ENCODE measurements around the gene LRRC8C. TPM values are rescaled to one million over a fixed set of nuclear protein-coding genes. Genes with fewer than 3 reads are reported as not detected.
A peak's percentile ranks its signal among the peaks of the same experiment; 100 is the strongest.

Gene LRRC8C
- total RNA-seq, 3 donors from 2014 or later, result 1.5 to 5.0 (median 3.0) TPM

GRCh38 chr1:89692601-89693521, 59.9 kb downstream of the LRRC8C start:
- intact Hi-C loops (cut with DNase I, micrococcal nuclease), result no loop called here
- TF ChIP-seq CTCF (IDR thresholded peaks at IDR 0.05), result no peak
- peak; percentile 40 for ATAC-seq

GRCh38 chr1:89695847-89696246, 62.9 kb downstream of the LRRC8C start:
- intact Hi-C loops (cut with DNase I, micrococcal nuclease), result no loop called here
- Histone ChIP-seq H3K4me3 (no peak overlapping the region), H3K4me1 (ENCODE audit: low read depth) (peaks cover 5% of the 10 kb centered on the region), H3K36me3 (ENCODE audit: low read depth) (no peaks in the 10 kb centered on the region), H3K9me3 (no peaks in the 10 kb centered on the region)
- no peak for TF ChIP-seq CTCF (IDR thresholded peaks at IDR 0.05)
- no peak for ATAC-seq
- DNase-seq, result no peak

More at GRCh38 chr1:89692601-89693521, 59.9 kb downstream of the LRRC8C start:
- H3K4me1 ChIP-seq (ENCODE audit: low read depth), result no peaks in the 10 kb centered on the region
- H3K4me3 ChIP-seq, result no peak overlapping the region
- DNase-seq, result peak in 1 of 3 donors; percentile 9
- H3K9me3 ChIP-seq, result no peaks in the 10 kb centered on the region
- H3K36me3 ChIP-seq (ENCODE audit: low read depth), result no peaks in the 10 kb centered on the region

GRCh38 chr1:89697383-89697782, 64.5 kb downstream of the LRRC8C start:
- Histone ChIP-seq H3K9me3 (no peaks in the 10 kb centered on the region), H3K4me3 (no peak overlapping the region), H3K36me3 (ENCODE audit: low read depth) (no peaks in the 10 kb centered on the region), H3K4me1 (ENCODE audit: low read depth) (peaks cover 5% of the 10 kb centered on the region)
- no peak for TF ChIP-seq CTCF (IDR thresholded peaks at IDR 0.05)
- intact Hi-C loops (cut with DNase I, micrococcal nuclease), result no loop called here
- ATAC-seq (no peak), DNase-seq (no peak)

- DNase-seq, result no peak
- peaks cover 5% of the 10 kb centered on the region for H3K4me1 ChIP-seq (ENCODE audit: low read depth)
Observed at GRCh38 chr1:89698020-89698560, 65.2 kb downstream of the LRRC8C start.

GRCh38 chr1:89698624-89699023, 65.7 kb downstream of the LRRC8C start:
- Histone ChIP-seq H3K4me1 (ENCODE audit: low read depth) (peaks cover 5% of the 10 kb centered on the region), H3K9me3 (no peaks in the 10 kb centered on the region), H3K4me3 (no peak overlapping the region), H3K36me3 (ENCODE audit: low read depth) (no peaks in the 10 kb centered on the region)
- intact Hi-C loops (cut with DNase I, micrococcal nuclease), result no loop called here
- no peak for TF ChIP-seq CTCF (IDR thresholded peaks at IDR 0.05)
- ATAC-seq, result peak; percentile 68
- DNase-seq, result no peak

More at GRCh38 chr1:89698020-89698560, 65.2 kb downstream of the LRRC8C start:
- Histone ChIP-seq H3K36me3 (ENCODE audit: low read depth) (no peaks in the 10 kb centered on the region), H3K4me3 (no peak overlapping the region), H3K9me3 (no peaks in the 10 kb centered on the region)
- intact Hi-C loops (cut with DNase I, micrococcal nuclease), result no loop called here
- ATAC-seq, result no peak
- TF ChIP-seq CTCF (IDR thresholded peaks at IDR 0.05), result no peak
